Brain pericyte (primary cell): ENCODE data around the gene ST3GAL3.
A peak's percentile ranks its signal among the peaks of the same experiment; 100 is the strongest.

Source experiments
- DNase-seq: peaks from one replicate; pipeline ENCODE4 v3.0.0-alpha.2; 2012; ENCODE audit warnings: low read depth, low spot score

The ST3GAL3 gene

DNA sequence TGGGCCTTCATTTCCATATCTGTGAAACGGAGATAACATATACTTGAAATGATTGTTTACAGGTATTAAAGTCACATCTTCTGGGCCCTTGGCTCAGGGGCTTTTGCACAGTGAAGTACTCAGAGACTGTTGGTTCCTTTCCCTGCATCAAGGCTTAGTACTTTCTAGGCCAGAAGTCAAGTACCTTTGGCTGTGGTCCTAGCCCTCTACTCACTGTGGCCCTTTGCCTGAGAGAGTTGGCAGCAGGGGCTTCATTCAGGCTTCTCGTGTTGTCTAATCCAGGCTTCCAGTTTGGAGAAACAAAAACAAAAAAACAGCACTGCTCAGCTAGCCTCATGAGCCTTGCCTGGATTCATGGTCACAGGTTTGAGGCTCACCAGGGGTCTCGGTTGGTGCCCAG, 254.4 kb downstream of the ST3GAL3 start:
- DNase-seq: no peak

DNA sequence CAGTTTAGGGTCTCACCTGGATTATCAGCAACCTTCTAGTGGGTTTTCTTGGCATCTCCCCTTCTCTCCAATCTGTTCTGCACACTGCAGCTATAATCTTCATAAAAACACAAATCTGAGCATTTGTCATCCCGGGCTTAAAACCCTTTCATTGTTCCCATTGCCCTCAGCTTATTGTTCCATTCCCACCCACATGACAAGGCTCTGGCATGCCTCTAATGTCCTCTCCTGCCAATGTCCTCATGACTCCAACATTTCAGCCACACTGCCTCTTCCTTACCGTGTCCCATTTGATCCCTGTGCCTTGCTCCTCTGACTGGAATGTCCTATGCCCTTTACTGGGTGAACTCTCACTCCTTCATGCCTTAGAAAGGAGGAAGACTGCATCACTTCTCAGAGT, 255.0 kb downstream of the ST3GAL3 start:
- DNase-seq: no peak

DNA sequence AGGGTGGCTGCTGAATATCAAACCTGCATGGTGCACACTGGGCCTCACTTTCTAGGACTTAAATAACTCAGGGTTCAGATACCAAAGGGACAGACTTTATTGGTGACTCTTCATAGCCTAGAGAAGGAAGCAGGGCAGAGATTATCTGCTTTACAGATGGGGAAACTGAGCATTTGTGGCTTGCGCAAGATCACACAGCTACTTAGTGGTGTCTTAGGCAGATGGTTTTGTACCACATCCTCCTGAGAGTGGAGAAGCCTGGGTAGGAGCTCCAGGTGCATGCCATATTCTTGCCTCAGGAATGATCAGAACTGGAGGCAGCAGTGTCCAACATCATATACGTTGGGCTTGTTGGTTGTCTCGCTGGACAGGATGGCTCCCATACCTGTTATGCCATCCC, 255.7 kb downstream of the ST3GAL3 start:
- no peak for DNase-seq

DNA sequence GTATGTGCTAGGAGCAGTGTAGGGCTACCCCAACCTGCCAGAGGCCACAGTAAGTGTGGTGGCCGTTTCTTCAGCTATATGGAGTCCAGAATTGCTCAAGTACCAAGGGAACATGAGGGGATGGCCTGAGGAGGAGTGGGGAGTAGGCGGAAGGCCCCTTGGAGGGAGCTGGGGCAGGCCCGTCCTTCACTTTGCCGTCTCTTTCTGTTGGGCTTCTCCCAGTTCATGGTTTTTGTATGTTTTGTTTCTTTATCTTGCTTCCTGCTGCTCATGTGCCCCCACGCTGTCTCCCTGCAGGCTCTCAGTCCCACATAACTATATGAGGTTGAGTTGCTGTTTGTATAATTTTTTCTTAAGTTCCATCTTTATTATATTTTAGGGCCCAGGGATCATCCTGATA, 256.6 kb downstream of the ST3GAL3 start:
- no peak for DNase-seq

DNA sequence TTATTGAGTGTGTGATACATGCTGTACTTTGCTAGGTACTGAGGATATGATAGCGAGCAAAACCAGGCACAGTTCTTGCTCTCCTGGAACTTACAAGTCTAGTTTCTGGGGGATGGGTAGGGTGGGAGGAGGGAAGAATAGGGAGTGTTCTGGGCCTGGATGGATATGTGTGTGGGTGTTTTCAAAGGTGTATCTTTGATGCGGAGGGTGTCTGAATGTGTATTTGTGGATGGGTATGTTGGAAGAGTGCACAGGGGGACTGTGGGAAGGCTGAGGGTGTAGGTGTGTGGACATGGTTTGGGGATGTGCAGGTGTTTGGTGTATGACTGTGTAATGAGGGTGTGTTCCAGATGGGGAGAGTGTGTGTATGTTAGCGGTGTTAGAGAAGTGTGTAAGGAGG, 258.0 kb downstream of the ST3GAL3 start:
- DNase-seq: no peak

DNA sequence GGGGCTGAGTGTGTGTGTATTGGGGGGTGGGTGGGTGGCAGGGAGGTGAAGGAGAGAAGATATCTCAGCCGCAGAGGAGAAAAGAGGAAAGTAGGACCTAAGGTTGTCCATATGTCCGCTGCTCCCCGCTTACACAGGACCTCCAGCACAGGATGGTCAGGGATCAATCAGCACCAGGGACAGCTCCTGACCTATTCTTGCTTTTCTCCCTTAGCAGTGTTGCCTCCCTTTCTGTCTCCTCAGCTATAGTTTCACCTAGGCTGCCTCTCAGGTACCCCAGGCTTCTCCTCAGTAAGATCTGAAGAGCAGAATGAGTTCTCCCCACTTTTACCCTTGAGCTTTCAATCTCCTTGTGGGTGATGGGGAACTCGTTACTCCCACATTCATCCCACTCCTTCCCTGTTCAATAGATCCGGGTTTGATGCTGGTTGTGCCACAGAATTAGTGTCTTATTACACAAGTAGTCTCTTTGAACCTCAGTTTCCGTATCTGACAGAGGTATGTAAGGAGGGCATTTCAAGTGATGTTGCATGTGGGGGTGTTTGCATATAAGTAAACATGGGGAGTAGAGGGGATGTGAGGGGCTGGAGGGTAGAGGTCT, 261.1 kb downstream of the ST3GAL3 start:
- DNase-seq: no peak

DNA sequence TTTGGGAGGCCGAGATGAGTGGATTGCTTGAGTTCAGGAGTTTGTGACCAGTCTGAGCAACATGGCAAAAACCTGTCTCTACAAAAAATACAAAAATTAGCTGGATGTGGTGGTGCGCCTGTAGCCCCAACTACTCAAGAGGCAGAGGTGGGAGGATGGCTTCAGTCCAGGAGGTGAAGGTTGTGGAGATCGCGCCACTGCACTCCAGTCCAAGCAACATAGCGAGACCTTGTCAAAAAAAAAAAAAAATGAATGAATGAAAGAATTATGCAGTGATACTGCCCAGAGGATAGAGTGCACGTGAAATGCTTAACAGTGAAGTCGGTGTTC, 262.0 kb downstream of the ST3GAL3 start:
- DNase-seq: no peak

DNA sequence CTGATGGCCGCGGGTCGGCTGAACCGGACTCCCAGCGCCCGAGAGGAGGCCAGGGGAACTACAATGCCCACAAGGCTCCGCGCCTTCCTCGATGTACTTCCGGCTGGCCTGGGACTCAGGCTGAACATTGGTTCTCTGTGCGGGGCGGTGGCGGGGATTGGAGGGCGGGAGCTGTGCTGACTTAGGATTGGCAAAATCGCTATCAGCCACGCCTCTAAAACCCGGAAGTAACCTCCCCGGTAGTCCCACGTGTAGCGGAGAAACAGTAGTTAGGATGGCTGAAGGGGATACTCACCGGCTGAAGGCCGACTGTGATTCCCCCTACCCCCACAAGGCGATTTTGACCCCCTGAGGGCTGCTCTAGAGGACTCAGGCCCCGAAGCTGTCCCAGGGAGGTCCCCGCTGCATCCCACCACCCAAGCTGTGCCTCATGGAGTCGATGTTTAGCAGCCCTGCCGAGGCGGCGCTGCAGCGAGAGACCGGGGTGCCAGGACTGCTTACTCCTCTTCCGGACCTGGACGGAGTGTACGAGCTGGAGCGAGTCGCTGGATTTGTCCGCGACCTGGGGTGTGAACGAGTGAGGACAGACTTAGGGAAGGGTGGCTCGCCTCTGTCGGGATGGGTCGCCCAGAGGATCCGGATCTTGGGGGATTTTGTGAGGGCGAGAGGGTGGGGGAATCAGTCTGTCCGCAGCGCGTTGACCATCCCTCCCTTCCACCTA, 262.6 kb downstream of the ST3GAL3 start, which contains the start of gene DPH2:
TSS of gene DPH2 (plus strand) at position 265 of the 721 bp plus-strand sequence. CDS start at position 431, 166 bp downstream.
- peak; percentile 81 for DNase-seq

DNA sequence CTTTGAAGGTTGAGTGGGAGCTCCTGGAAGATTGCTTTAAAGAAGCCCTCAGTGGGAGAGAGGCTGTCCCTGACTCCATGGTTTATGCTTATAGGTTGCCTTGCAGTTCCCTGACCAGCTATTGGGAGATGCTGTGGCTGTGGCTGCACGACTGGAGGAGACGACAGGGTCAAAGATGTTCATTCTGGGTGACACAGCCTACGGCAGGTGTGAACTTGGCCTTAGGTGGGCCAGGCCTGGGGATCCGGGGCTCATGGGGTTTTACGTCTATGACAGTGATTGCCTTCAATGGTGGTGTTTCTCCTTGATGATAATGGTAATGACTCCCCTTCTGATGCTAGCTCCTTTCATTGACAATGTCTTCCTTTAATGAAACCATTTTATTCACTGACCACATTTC, 263.2 kb downstream of the ST3GAL3 start:
- DNase-seq: no peak

DNA sequence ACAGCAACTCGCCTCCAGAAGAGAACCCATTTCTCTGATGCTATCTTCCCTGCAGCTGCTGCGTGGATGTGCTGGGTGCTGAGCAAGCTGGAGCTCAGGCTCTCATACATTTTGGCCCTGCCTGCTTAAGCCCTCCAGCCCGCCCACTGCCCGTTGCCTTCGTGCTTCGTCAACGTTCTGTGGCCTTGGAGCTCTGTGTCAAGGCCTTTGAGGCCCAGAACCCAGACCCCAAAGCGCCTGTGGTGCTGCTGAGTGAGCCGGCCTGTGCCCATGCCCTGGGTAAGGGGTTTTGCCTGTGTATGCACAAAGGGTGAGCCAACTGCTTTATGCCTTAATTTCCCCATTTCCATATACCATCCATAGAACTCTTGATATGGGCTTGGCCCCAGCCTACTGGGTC, 263.6 kb downstream of the ST3GAL3 start:
- no peak for DNase-seq

DNA sequence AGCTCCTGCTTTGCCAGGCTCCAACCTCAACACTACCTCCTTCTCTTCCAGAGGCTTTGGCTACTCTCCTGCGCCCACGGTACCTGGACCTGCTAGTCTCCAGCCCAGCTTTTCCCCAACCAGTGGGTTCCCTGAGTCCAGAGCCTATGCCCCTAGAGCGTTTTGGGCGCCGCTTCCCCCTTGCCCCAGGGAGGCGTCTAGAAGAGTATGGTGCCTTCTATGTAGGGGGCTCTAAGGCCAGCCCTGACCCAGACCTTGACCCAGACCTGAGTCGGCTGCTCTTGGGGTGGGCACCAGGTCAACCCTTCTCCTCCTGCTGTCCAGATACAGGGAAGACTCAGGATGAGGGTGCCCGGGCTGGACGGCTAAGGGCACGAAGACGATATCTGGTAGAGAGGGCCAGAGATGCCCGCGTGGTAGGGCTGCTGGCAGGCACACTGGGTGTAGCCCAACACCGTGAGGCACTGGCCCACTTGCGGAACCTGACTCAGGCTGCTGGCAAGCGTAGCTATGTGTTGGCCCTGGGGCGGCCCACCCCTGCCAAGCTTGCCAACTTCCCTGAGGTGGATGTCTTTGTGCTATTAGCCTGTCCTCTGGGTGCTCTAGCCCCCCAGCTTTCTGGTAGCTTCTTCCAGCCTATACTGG, 264.1 kb downstream of the ST3GAL3 start:
- DNase-seq: no peak

DNA sequence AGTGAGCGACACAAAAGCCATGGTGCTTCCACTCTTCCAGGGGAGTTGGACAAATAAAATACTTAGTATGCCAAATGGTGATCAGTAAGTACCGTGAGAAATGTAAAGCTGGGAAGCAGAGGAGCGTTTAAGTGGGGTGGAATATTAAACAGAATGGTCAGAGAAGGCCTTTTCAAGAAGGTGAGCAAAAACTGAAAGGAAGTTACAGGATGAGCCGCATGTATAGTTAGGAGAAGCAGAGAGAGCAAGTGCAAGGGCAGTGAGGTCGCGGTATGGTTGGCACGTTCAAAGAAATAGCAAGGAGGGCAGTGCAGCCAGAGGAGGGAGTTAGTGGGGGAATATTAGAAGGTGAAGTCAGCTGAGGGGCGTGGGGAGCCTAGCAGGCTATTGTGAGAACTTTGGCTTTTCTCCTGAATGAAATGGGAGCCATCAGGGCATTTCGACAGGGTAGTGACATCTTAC, 266.7 kb downstream of the ST3GAL3 start:
- DNase-seq: no peak

DNA sequence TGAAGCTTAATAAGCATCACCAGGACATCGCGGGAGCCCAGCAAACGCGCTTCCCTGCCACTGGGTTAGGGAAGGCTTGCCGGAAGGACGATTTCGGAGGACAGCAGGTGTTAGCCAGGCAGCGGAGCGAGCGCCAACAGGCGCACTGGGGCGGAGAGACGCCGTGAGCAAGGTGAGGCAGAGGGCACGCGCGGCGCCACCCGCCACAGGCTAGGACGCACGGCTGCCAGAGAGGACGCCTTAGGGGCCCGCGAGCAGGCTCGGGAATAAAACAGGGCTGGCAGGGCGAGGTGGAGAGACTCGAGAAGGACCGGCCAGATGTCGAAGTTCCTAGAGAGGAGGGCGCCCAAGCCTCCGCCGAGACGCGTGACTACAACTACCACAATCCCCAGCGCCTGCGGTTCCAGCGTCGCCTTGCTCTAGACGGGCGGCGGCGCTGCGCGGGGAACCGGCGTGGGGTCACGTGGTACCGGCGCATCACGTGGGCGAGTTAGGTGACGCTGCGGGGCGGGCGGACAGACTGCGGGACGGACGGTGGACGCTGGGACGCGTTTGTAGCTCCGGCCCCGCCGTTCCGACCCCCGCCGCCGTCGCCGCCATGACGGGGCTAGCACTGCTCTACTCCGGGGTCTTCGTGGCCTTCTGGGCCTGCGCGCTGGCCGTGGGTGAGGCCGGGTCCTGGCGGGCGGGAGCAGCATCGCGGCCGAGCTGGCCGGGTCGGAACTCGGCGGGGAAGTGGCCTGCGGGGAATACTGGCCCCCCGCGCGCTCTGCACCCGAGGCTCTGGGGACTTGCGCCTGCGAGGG, 267.3 kb downstream of the ST3GAL3 start, which contains the start of gene ATP6V0B:
TSS of gene ATP6V0B (plus strand) at position 518 of the 806 bp plus-strand sequence. CDS start at position 599, 81 bp downstream.
- DNase-seq: peak; percentile 75

DNA sequence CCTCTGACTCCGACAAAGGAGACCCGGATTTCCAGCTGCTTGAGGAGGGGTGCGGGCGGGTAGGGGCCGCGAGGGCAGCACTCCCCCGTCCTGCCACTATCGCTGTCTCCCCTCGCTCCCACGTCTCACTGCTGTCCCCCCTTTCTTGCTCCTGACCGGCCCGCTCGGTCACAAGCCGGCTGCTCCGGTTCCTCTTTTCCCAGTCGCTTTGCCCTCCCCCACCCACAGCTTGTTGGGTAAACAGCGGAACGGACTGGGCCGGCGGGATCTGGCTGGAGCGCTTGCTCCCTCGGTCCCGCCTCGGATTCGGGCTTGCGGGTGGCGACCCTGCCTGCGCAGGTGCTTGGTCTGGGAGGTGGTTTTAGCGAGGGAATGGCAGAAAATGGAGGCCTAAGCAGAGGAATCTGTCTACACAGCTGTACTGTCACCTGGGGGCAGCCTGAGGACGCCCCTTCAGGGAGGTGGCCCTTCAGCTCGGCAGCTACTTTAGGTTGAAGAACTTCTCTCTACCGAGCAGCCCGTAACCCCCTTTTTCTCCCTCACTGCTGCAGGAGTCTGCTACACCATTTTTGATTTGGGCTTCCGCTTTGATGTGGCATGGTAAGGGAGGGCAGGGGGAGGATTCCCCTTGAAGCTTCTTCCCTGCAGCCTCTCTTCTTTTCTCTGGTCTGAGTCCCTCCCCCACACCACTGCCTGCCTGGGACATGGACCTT, 268.1 kb downstream of the ST3GAL3 start:
- no peak for DNase-seq

DNA sequence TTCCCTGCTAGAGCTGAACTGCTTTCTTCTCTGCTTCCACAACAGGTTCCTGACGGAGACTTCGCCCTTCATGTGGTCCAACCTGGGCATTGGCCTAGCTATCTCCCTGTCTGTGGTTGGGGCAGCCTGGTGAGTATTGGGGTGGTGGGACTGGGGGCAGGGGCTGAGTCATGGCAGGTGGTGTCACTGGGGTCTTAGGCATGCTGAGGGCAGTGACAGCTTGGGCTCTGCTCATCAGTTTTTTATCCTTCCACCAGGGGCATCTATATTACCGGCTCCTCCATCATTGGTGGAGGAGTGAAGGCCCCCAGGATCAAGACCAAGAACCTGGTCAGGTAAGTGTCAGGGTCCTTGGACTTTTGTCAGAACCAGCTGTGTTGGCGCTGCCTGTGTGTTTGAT, 268.7 kb downstream of the ST3GAL3 start:
- DNase-seq: no peak

DNA sequence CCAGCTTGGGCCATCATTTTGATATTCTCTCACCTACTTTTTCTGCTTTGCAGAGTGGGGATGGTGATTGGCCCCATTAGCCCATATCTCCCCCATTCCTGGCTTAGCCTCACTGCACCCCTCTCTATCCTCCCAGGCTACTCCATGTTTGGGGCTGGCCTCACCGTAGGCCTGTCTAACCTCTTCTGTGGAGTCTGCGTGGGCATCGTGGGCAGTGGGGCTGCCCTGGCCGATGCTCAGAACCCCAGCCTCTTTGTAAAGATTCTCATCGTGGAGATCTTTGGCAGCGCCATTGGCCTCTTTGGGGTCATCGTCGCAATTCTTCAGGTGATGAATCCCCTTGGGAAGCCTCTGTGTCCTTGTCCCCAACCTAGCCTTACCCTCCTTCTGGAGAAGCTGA, 269.6 kb downstream of the ST3GAL3 start:
- DNase-seq: no peak

DNA sequence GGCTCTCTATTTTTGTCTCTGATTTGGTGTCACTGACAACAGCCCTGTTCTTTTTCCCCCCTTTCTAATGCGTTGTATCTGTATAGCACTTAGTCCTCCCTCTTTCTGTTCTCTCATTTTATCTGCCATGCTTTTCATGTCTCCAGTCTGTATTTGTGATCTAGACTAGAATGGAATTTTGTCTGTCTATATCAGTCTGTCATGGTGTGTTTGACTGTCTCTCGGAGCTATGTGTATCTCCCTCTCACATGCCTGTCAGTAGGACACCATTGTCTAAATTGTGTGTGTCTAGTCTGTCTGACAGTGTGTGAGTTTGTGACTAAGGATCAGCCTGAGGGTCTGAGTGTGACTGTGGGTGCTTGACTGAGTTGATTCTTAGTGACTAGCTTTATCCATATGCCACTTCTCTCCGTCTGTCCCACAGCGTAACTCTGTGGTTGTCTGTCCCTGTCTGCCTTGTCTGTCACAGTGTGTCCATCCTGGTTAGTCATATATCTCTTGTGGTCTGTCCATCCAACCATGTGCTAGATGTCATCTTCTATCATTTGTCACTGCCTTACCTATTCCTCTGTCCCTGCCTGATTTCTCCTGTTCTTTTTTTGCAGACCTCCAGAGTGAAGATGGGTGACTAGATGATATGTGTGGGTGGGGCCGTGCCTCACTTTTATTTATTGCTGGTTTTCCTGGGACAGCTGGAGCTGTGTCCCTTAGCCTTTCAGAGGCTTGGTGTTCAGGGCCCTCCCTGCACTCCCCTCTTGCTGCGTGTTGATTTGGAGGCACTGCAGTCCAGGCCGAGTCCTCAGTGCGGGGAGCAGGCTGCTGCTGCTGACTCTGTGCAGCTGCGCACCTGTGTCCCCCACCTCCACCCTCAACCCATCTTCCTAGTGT, 270.3 kb downstream of the ST3GAL3 start:
- DNase-seq: no peak

DNA sequence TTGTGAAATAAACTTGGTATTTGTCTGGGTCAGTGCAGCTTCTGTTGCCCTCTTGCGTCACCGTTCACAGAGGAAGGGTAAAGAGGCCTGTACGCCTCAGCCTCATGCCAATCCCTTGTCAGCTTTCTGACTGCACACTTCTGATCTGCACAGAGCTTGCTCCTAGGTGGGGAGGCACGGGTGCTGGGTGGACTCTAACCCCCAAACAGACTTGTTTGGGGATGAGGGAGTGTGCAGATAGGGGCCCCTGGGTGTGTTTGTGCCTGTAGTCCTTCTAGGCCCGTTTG, 270.9 kb downstream of the ST3GAL3 start:
- DNase-seq: no peak

DNA sequence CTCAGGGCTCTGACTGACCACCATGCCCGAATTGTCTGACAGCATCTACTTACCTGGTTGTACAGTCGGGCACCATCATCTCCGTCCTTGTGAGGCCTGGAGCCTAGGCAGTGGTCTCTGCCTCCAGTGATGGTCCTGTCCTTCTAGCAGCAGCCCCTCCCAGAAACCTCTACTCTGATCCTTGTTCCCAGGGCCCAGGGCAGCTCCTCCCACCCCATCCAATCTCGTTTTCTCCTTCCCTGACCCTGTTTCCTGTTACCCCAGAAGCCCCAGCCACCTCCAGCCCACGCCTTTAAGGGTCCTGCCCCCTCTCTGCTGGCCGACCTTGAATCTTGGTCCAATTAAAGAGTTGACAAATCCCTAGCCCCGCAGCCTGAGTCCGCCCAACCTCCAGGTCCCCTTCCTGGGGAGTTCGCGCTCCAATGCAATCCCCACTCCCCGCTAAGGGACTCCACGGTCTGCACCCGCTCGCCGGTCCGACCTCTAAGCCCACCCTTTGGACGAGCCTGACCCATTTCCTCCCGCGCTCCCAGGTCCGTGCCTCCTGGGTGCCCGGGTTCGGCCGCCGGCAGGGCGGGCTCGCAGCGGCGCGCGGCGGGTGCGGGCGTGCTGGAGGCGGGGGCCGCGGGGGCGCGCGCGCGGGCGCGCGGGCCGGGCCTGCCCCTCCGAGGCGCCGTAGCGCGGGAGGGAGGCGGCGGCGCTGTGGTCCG, 271.4 kb downstream of the ST3GAL3 start, which contains the start of gene B4GALT2:
TSS of gene B4GALT2 (plus strand) at position 660 of the 710 bp plus-strand sequence. CDS start 1,951 bp downstream, outside the sequence.
- DNase-seq: no peak

DNA sequence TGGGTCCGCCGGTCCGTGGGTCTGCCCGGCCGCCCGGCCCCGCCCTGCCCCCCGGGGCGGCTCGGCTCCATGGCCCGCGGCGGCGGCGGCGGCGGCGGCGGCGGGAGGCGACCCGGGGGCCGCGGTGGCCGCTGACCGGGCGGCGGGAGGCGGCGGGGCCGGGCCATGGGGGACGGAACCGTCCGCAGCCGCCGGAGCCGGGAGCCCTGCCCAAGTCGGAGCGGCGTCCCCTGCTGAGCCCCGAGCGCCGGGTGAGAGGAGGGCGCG, 271.9 kb downstream of the ST3GAL3 start:
- DNase-seq: no peak
